HCT116 (cell line): Measurements from ENCODE around the gene PLCB1.

ENCODE experiments used
- ATF3 ChIP-seq: IDR thresholded peaks from 2 replicates; pipeline ENCODE4 v1.6.1; 2012
- CBX3 ChIP-seq: IDR thresholded peaks from 2 replicates; pipeline ENCODE4 v1.6.1; 2012; ENCODE audit warnings: low read depth
- CEBPB ChIP-seq: IDR thresholded peaks from 2 replicates; pipeline ENCODE4 v1.6.1; 2012; ENCODE audit warnings: low read depth
- CTCF ChIP-seq, 3 experiments: fragments of 200-600 bp in 1 of 3; sonication (generic) in 1 of 3; IDR thresholded peaks in 2 of 3; conservative IDR thresholded peaks in 1 of 3; 2 replicates each; pipeline ENCODE4 v1.5.1; 2012 to 2017; ENCODE audit warnings: low read depth in 2 of 3, low read length in 2 of 3, antibody characterized with exemption in 1 of 3, borderline replicate concordance in 1 of 3, control low read depth in 1 of 3, mild to moderate bottlenecking in 1 of 3, mixed read lengths in 1 of 3, mixed run types in 1 of 3, moderate library complexity in 1 of 3; ENCODE audit not compliant: insufficient read depth in 1 of 3
- EZH2 ChIP-seq: fragments of 200-600 bp; sonication (generic); IDR thresholded peaks from 2 replicates; pipeline ENCODE4 v1.6.1; 2017; ENCODE audit warnings: antibody characterized with exemption, mixed run types
- EZH2phosphoT487 ChIP-seq: fragments of 200-600 bp; IDR thresholded peaks from 2 replicates; pipeline ENCODE4 v1.6.1; 2018; ENCODE audit warnings: antibody characterized with exemption, borderline replicate concordance
- POLR2A ChIP-seq: IDR thresholded peaks from 2 replicates; pipeline ENCODE4 v1.7.0; 2011; ENCODE audit warnings: borderline replicate concordance; ENCODE audit not compliant: insufficient read depth, insufficient read length; ENCODE audit errors: extremely low read depth
- POLR2AphosphoS5 ChIP-seq: IDR thresholded peaks from 2 replicates; pipeline ENCODE4 v1.6.1; 2011; ENCODE audit warnings: mild to moderate bottlenecking, low read depth, low read length, moderate library complexity
- REST ChIP-seq: IDR thresholded peaks from 2 replicates; pipeline ENCODE4 v1.6.1; 2012; ENCODE audit warnings: low read depth
- SP1 ChIP-seq: IDR thresholded peaks from 2 replicates; pipeline ENCODE4 v1.6.1; 2012; ENCODE audit warnings: low read depth
- YY1 ChIP-seq: IDR thresholded peaks from 2 replicates; pipeline ENCODE4 v1.6.1; 2011; ENCODE audit warnings: low read length, low read depth, moderate library complexity, mild to moderate bottlenecking; ENCODE audit not compliant: insufficient replicate concordance; ENCODE audit errors: extremely low read depth
- ZBTB33 ChIP-seq: IDR thresholded peaks from 2 replicates; pipeline ENCODE4 v1.6.1; 2011; ENCODE audit warnings: mild to moderate bottlenecking, low read length, moderate library complexity; ENCODE audit not compliant: insufficient replicate concordance; ENCODE audit errors: extremely low read depth

GRCh38 chr20:8404912-8405635 lies 273.0 kb downstream of the PLCB1 start:
- TF ChIP-seq CTCF (IDR thresholded peaks at IDR 0.05 in 2 of 3, conservative IDR thresholded peaks at IDR 0.05 in 1 of 3; ENCODE audit: borderline replicate concordance in 1 of 3, insufficient read depth in 1 of 3, low read depth in 2 of 3, low read length in 2 of 3) (no peak), ATF3 (no peak), EZH2 (no peak), POLR2AphosphoS5 (no peak), REST (no peak), SP1 (no peak), CBX3 (no peak), ZBTB33 (no peak), CEBPB (no peak), EZH2phosphoT487 (no peak), POLR2A (no peak), YY1 (no peak)
